Endometrial microvascular endothelial cells (primary cell): Measurements from ENCODE around the gene DPYD. TPM values are rescaled to one million over a fixed set of nuclear protein-coding genes. Genes with fewer than 3 reads are reported as not detected.

Source experiments
- in situ Hi-C: cut with HindIII; loops from 2 replicates; pipeline ENCODE4 v1.10.0; 2017; ENCODE audit warnings: low sequenced_read_pairs, low pct_unique_long_range_greater_than_20kb; ENCODE audit errors: inconsistent ontology term
- total RNA-seq: library from RNA; depleted of rRNA; stranded (reverse); fragments of >200 nt; gene quantifications from one replicate; pipeline ENCODE4 v1.2.3, GENCODE V29; 2015; ENCODE audit errors: inconsistent ontology term

DPYD gene
- total RNA-seq, 1 donor from 2014 or later = 39.4 TPM

DNA sequence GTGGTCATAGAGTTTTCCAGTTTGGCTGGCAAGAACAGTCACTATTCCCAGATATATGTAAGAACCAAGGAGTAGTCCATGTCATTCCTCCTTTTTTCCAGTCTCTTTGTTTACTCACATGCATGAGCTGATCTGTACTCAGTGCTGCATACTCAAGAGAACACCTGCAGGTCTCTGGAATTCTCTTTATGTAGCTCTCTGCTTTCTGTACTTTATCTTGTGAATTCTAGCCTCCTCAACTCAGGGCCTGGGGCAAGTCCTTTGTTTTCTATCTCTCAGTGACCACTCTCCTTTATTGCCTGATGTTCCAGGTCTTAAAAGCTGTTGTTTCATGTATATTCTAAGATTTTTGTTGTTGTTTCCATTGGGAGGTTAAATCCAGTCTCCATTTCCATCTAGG, 478.9 kb downstream of the DPYD start:
- in situ Hi-C loops = no loop called here

DNA sequence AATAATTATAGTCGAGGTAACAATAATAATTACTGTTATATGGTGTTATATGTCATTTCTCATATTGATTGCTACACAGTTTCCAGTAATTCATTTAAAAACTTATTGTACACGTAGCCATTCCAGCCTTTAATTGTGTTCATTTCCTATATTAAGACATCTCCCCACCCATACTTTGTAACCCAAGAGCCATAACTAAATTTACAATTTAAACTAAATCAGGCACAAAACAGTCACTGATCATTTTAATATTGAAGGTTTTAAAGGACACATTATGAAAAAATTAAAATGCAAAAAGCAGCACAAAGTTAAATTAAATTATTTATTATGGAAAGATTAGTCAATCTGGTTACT, 487.0 kb downstream of the DPYD start:
- in situ Hi-C loops = no loop called here

- in situ Hi-C loops = no loop called here
Measured at GRCh38 chr1:97433094-97433823, 487.6 kb downstream of the DPYD start.

- in situ Hi-C loops = no loop called here
Measured at GRCh38 chr1:97427371-97427770, 493.5 kb downstream of the DPYD start.

DNA sequence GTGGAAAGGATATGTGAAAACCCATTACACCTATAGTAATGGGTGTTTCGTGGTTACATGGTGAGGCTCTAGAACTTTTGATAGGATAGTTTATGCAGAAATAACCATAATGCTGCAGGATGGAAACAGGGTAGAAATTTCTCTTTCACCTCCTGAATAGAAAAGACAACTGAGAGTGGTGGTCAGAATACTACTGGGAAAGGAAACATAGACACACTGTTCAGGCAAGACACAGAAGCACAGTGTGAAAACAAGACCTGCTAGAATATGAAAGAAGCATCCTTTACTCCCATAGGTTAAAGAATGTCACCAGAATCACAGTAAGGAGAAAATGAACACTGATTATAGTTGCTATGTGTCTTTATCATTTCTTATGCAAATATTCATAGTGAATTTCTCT, 496.6 kb downstream of the DPYD start:
- in situ Hi-C loops = no loop called here

DNA sequence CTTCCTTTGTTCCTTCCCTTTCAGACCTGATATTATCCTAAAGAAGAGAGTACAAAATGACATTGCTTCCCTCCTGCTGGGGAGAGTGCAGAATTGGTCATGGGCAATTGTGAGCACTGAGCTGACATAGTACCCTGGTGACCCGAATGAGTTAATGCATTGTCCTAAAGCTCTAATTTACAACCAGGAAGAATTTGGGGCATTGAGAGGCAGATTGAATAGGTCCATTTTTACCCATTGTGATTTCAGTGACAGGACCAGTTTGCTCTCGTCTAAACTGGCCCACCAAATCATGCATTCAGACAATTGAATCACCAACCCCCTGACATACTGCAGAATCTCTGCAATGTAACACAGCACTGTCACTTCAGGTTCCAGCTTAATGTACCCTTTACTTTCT, 497.4 kb downstream of the DPYD start:
- in situ Hi-C loops = no loop called here

GRCh38 chr1:97417661-97418060, 503.2 kb downstream of the DPYD start:
- in situ Hi-C loops = no loop called here

- in situ Hi-C loops = no loop called here
Measured at GRCh38 chr1:97414682-97415312, 506.0 kb downstream of the DPYD start.

GRCh38 chr1:97412737-97413136, 508.1 kb downstream of the DPYD start:
- in situ Hi-C loops = no loop called here

- in situ Hi-C loops = no loop called here
Measured at GRCh38 chr1:97412166-97412565, 508.7 kb downstream of the DPYD start.

DNA sequence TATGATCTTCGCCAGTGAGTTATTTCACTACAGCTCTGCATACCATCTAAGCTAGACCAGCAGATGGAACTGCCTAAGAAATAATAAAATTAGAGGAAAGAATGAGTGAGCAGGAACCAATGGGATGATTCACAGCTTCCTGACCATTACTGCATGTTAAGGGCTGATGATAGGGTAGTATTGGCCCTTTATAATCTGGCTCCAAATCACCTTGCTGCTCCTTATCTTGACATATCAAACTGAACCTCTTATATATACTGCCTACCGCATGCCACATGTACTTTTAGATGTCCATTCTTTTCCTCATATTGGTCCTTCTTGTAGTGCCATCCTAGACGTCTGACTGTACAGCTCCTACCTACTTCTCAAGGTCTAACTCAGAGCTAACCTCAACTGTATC, 524.4 kb downstream of the DPYD start:
- in situ Hi-C loops = no loop called here

DNA sequence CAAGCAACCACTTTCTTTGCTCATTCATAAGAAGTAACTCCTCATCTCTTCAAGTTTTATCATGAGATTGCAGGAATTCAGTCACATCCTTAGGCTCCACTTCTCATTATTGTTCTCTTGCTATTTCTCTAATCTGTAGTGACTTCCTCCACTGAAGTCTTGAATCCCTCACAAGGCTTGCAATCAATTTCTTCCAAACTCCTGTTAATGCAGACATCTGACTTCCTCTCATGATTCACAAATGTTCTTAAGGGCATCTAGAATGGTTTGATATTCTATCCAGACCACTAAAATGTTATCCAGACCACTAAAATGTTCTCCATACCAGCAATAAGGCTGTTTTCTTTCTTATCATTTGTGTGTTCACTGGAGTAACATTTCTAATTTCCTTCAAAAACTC, 528.1 kb downstream of the DPYD start:
- in situ Hi-C loops = no loop called here

DNA sequence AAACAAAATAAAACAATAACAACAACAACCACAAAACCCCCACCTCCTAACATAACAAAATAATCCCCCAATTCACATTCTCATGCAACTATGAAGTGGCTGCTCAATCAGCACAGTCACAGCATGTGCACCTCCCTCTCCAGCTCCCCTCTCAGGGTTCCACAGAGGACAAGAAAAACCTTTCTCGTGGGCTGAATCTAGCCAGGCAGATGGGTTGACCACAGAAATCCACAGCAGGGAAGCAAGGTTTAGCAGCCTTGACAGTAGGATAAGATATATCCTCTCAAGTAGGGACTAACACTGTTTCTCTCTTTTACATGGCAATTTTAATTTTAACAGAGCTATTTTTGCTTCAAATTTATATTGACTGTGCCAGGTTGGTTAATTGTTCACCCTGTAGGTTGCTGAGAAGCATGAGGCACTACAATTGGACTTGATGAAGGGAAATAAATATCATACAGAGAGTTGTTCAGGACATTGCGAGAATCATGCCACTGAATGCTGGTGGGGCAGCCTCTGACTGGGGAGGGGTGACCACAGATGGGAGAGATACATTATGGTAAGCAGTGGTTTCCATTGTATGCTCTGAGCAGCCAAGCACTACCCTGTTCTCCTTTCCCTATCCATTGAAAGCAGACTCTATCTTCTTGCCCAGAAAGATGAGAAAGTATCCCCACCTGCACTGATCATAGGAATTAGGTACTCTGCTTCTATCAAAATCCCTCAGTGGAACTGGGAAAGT, 535.1 kb downstream of the DPYD start:
- in situ Hi-C loops = no loop called here

- in situ Hi-C loops = no loop called here
Measured at GRCh38 chr1:97384294-97384968, 536.4 kb downstream of the DPYD start.

DNA sequence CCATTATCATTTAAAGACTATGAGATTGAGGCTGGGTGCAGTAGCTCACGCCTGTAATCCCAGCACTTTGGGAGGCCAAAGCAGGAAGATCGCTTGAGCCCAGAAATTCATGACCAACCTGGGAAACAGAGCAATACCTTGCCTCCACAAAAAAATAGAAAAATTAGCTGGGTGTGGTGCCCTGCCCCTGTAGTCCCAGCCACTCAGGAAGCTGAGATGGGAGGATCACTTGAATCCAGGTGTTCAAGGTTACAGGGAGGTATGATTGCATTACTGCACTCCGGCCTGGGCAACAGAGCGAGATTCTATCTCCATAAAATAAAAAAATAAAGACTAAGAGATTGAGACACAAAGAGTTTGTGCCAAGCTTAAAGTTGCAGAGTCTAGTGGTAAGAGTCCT, 537.0 kb downstream of the DPYD start:
- in situ Hi-C loops = no loop called here

DNA sequence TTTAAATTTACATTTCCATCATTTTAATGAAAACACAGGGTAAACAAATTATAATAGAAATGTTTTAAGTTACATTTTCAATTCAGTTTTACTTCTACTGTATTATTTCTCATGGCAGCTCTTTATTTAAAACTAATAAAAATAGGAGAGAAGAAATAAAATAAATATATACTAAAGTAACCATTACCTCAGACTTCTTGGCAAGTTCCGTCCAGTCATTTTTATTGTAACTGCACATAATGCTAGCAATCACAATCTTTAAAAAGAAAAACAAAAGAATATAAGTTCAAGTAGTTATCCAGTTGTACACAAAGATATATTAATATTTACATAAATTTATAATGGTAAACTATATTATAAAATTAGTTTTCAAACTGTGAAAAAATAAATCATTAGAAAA, 538.6 kb downstream of the DPYD start:
- in situ Hi-C loops = no loop called here

DNA sequence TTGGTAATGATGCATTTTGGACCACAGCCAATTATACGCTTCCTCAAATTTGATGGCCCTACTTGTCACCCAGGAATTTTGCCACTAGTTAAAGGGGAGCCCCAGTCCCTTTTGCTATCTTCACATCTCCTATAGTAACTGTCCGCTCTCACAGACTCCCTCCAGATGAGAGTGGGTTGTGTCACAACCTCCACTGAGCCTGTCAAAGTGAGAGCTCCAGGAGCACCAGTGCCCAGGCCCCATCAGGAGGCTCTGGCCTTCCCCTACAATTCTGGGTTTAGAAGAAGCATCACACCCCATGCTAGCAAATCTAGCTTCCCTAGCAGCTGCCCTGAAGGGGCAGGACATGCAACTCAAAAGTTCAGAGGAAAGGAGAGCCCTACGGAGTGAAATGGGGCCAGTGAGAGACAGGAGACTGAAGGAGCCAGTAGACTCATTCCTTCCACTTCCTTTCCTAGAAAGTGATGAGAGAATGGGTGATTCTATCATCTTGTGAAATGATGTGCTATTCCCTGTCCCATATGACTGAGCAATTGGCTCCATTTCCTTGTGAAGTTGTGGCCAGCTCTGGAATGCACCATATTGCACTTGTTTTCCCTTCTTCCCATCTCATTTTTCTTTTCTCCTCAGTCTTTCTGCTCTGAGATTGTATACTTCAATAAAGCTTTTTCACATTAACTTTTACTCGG, 541.3 kb downstream of the DPYD start:
- in situ Hi-C loops = no loop called here

- in situ Hi-C loops = no loop called here
Measured at GRCh38 chr1:97378596-97378995, 542.2 kb downstream of the DPYD start.

DNA sequence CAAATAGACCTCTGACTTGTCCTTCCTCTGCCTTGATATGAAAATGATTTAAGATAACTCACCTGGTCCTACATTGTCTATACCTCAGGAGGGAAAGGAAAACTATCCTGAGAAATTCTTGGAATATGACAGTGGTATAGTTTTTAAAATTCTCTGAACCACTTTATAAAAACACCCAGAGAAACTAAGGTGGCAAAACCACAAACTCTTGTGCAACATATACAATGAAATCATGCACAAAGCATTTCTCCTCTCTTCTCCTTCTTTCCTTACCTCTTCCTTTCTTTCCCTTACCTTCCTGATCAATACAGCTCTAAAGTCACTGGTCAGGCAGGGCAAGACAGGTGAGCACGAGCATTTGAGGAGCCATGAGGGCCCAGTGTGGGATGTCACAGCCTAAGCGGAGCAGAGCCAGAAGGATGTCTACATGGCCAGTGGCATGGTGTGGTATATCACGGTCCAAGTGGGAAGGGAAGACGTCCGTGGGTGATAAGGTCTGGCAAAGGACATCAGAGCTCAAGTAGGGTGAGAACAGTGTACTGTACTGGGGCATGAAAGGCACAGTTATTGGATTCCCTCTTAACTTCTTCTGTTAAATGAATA, 543.3 kb downstream of the DPYD start:
- in situ Hi-C loops = no loop called here
